Endothelial cell of hepatic sinusoid (primary cell): ENCODE data around the gene DHRS11.

Experiments used
- in situ Hi-C: cut with HindIII; loops from 2 replicates; pipeline ENCODE4 v1.10.0; 2017; ENCODE audit warnings: low sequenced_read_pairs

The DHRS11 gene

GRCh38 chr17:36647636-36648035, 56.0 kb downstream of the DHRS11 start:
- in situ Hi-C loops, result loop anchor here (5.0 kb wide), 3 partner anchors 40 to 410 kb away; no protein-coding TSS in a partner anchor

GRCh38 chr17:36650096-36650775, 58.6 kb downstream of the DHRS11 start:
- in situ Hi-C loops, result no loop called here
